K562 (cell line): Measurements from ENCODE around the gene TMEM138. TPM values are rescaled to one million over a fixed set of nuclear protein-coding genes. Genes with fewer than 3 reads are reported as not detected.

ENCODE experiments used
- BRF2 ChIP-seq: IDR thresholded peaks from 3 replicates; pipeline ENCODE4 v1.6.1; 2011; ENCODE audit warnings: borderline replicate concordance, mild to moderate bottlenecking; ENCODE audit not compliant: insufficient read length, insufficient read depth
- DEAF1 ChIP-seq: fragments of 450-650 bp; formaldehyde crosslinking; IDR thresholded peaks from 2 replicates; pipeline ENCODE4 v1.4.0; 2020; ENCODE audit warnings: mild to moderate bottlenecking, moderate library complexity
- EGR1 ChIP-seq: fragments of 450-650 bp; conservative IDR thresholded peaks from 2 replicates; pipeline ENCODE4 v1.6.1; 2017; ENCODE audit warnings: mild to moderate bottlenecking
- EHMT2 ChIP-seq: fragments of 450-650 bp; IDR thresholded peaks from 2 replicates; pipeline ENCODE4 v1.6.1; 2018; ENCODE audit warnings: antibody characterized with exemption
- POLR2A ChIP-seq: fragments of 450-650 bp; conservative IDR thresholded peaks from 2 replicates; pipeline ENCODE4 v1.6.1; 2016
- POU5F1 ChIP-seq: fragments of 150-350 bp; IDR thresholded peaks from 2 replicates; pipeline ENCODE4 v1.6.1; 2014; ENCODE audit warnings: borderline replicate concordance, low read length, low read depth, mild to moderate bottlenecking; ENCODE audit not compliant: partially characterized antibody
- RBM14 ChIP-seq: fragments of 200-400 bp; formaldehyde crosslinking; IDR thresholded peaks from 2 replicates; pipeline ENCODE4 v1.6.1; 2018; ENCODE audit warnings: low read depth, mild to moderate bottlenecking, low read length, moderate library complexity, borderline replicate concordance; ENCODE audit not compliant: insufficient read depth
- SMAD2 ChIP-seq: fragments of 150-350 bp; IDR thresholded peaks from 2 replicates; pipeline ENCODE4 v1.6.1; 2014; ENCODE audit warnings: low read depth, mild to moderate bottlenecking, low read length
- SNRNP70 ChIP-seq: fragments of 200-400 bp; formaldehyde crosslinking; optimal IDR thresholded peaks from 2 replicates; pipeline ENCODE3; 2017; ENCODE audit warnings: low read depth, low read length
- SRSF1 ChIP-seq: fragments of 200-400 bp; formaldehyde crosslinking; IDR thresholded peaks from 2 replicates; pipeline ENCODE4 v1.6.1; 2017; ENCODE audit warnings: mild to moderate bottlenecking, low read depth, low read length, moderate library complexity
- TFE3 ChIP-seq: fragments of 450-650 bp; formaldehyde crosslinking; IDR thresholded peaks from 2 replicates; pipeline ENCODE4 v1.4.0; 2020; ENCODE audit warnings: mild to moderate bottlenecking, mixed read lengths
- USF2 ChIP-seq: sonication (generic); formaldehyde crosslinking; IDR thresholded peaks from 2 replicates; pipeline ENCODE4 v1.5.0; 2020; ENCODE audit warnings: missing genetic modification reagents
- XRCC3 ChIP-seq: fragments of 450-650 bp; IDR thresholded peaks from 2 replicates; pipeline ENCODE4 v1.6.1; 2017; ENCODE audit warnings: mild to moderate bottlenecking, moderate library complexity
- ZFX ChIP-seq: sonication (generic); formaldehyde crosslinking; IDR thresholded peaks from 2 replicates; pipeline ENCODE4 v1.8.0; 2022; ENCODE audit warnings: mild to moderate bottlenecking, missing genetic modification reagents, moderate library complexity
- ZNF583 ChIP-seq: fragments of 250-450 bp; sonication (Bioruptor Pico); IDR thresholded peaks from 2 replicates; pipeline ENCODE4 v1.4.0; 2020
- ZNF586 ChIP-seq: fragments of 450-650 bp; formaldehyde crosslinking; conservative IDR thresholded peaks from 2 replicates; pipeline ENCODE4 v1.4.0; 2020; ENCODE audit warnings: mild to moderate bottlenecking, moderate library complexity
- ZNF785 ChIP-seq: fragments of 250-450 bp; sonication (Bioruptor Pico); IDR thresholded peaks from 2 replicates; pipeline ENCODE4 v1.4.0; 2020; ENCODE audit warnings: mild to moderate bottlenecking
- polyA plus RNA-seq, 8 experiments: library from polyadenylated mRNA; depleted of rRNA in 4 of 8; stranded (reverse) in 5 of 8; unstranded in 3 of 8; fragments of >200 nt; fragmentation: Nextera tagmentation in 2 of 8; fragmentation: Illumina TruSeq in 1 of 8; extraction: Ambion mirVana in 2 of 8; extraction: Trizol in 1 of 8; gene quantifications; 2 replicates each; pipeline versions ENCODE4 v1.2.1 to v1.2.3, GENCODE V29; 2011 to 2014; ENCODE audit warnings: inconsistent platforms in 1 of 8, missing spikeins in 1 of 8
- total RNA-seq, 7 experiments: library from RNA; depleted of rRNA in 6 of 7; stranded (reverse); fragments of >200 nt in 6 of 7; fragmentation: Illumina TruSeq in 2 of 7; extraction: Trizol in 2 of 7; gene quantifications; 2 replicates each; pipeline versions ENCODE4 v1.2.1 to v1.2.3, GENCODE V29; 2011 to 2021; ENCODE audit warnings: low replicate concordance in 1 of 7
- TF ChIP-seq, protein P1 (sequence below): fragments of 250-450 bp; sonication (Bioruptor Pico); IDR thresholded peaks from 2 replicates; pipeline ENCODE4 v1.9.0; 2021; ENCODE audit warnings: mild to moderate bottlenecking, inconsistent platforms
- TF ChIP-seq, protein P2 (sequence below): fragments of 450-650 bp; formaldehyde crosslinking; IDR thresholded peaks from 2 replicates; pipeline ENCODE4 v1.4.0; 2022; ENCODE audit warnings: mild to moderate bottlenecking, moderate library complexity

TMEM138 gene
- total and polyA plus RNA-seq, 9 of the 15 experiments (the other 6 are each of a cell fraction or from before 2014, with no cell fraction given): 23.2 to 168 (median 63.1) TPM

- TF ChIP-seq SRSF1 (no peak), SMAD2 (no peak), DEAF1 (CRISPR knock-in tag) (no peak), EHMT2 (0 out of 2 replicates have a peak, but pooled peaks have one; percentile 25), USF2 (CRISPR knock-in tag) (peak; percentile 53; the same call in 1 of the 2 replicates), RBM14 (no peak), EGR1 (peak; percentile 16; the same call in 1 of the 2 replicates), POLR2A (no peak), ZFX (CRISPR knock-in tag) (peak; percentile 78), TFE3 (CRISPR knock-in tag) (no peak), ZNF785 (CRISPR knock-in tag) (no peak), XRCC3 (no peak), ZNF586 (CRISPR knock-in tag) (no peak), BRF2 (no peak), SNRNP70 (no peak), ZNF583 (no peak), POU5F1 (no peak)
- TF ChIP-seq, protein P1, sequence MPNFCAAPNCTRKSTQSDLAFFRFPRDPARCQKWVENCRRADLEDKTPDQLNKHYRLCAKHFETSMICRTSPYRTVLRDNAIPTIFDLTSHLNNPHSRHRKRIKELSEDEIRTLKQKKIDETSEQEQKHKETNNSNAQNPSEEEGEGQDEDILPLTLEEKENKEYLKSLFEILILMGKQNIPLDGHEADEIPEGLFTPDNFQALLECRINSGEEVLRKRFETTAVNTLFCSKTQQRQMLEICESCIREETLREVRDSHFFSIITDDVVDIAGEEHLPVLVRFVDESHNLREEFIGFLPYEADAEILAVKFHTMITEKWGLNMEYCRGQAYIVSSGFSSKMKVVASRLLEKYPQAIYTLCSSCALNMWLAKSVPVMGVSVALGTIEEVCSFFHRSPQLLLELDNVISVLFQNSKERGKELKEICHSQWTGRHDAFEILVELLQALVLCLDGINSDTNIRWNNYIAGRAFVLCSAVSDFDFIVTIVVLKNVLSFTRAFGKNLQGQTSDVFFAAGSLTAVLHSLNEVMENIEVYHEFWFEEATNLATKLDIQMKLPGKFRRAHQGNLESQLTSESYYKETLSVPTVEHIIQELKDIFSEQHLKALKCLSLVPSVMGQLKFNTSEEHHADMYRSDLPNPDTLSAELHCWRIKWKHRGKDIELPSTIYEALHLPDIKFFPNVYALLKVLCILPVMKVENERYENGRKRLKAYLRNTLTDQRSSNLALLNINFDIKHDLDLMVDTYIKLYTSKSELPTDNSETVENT: no peak
- TF ChIP-seq, protein P2, sequence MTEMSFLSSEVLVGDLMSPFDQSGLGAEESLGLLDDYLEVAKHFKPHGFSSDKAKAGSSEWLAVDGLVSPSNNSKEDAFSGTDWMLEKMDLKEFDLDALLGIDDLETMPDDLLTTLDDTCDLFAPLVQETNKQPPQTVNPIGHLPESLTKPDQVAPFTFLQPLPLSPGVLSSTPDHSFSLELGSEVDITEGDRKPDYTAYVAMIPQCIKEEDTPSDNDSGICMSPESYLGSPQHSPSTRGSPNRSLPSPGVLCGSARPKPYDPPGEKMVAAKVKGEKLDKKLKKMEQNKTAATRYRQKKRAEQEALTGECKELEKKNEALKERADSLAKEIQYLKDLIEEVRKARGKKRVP: no peak
Observed at GRCh38 chr11:61334434-61335354, 27.5 kb upstream of the TMEM138 start (continued).
